Pulmonary artery endothelial cell (primary cell): ENCODE results near the gene NCCRP1. TPM values are rescaled to one million over a fixed set of nuclear protein-coding genes. Genes with fewer than 3 reads are reported as not detected.
"Not testable (repeated sequence)": the region's sequence is repeated elsewhere in the genome, so short reads cannot be mapped to it uniquely, and the experiment has no call there.

Experiments
- DNase-seq: peaks from one replicate; pipeline ENCODE4 v3.0.0-alpha.2; 2011; ENCODE audit warnings: low read depth, low spot score
- total RNA-seq: library from RNA; depleted of rRNA; stranded (reverse); fragments of >200 nt; gene quantifications from 2 replicates; pipeline ENCODE4 v1.2.3, GENCODE V29; 2014

Gene NCCRP1
- total RNA-seq, 1 donor from 2014 or later, result not detected

GRCh38 chr19:39207293-39207836 lies 10.6 kb downstream of the NCCRP1 start:
- DNase-seq, result no peak

GRCh38 chr19:39208175-39208795 lies 11.5 kb downstream of the NCCRP1 start:
- no peak for DNase-seq

- no peak for DNase-seq
These were observed 12.4 kb downstream of the NCCRP1 start for GRCh38 chr19:39209196-39209595.

GRCh38 chr19:39211731-39212374 lies 15.1 kb downstream of the NCCRP1 start:
- DNase-seq, result no peak

- no peak for DNase-seq
These were observed 15.6 kb downstream of the NCCRP1 start for GRCh38 chr19:39212375-39212742.

GRCh38 chr19:39215323-39215722 lies 18.6 kb downstream of the NCCRP1 start:
- DNase-seq, result not testable (repeated sequence)

GRCh38 chr19:39217094-39217493 lies 20.3 kb downstream of the NCCRP1 start:
- DNase-seq, result no peak

GRCh38 chr19:39218230-39219007 lies 21.7 kb downstream of the NCCRP1 start:
- DNase-seq, result no peak

- not testable (repeated sequence) for DNase-seq
These were observed 22.3 kb downstream of the NCCRP1 start for GRCh38 chr19:39219108-39219507.

- no peak for DNase-seq
These were observed 27.0 kb downstream of the NCCRP1 start for GRCh38 chr19:39223703-39224279.

GRCh38 chr19:39224910-39225309 lies 28.1 kb downstream of the NCCRP1 start:
- DNase-seq, result no peak

GRCh38 chr19:39230096-39230764 lies 33.5 kb downstream of the NCCRP1 start:
- DNase-seq, result no peak

GRCh38 chr19:39232708-39233107 lies 35.9 kb downstream of the NCCRP1 start:
- DNase-seq, result no peak

GRCh38 chr19:39236527-39236926 lies 39.8 kb downstream of the NCCRP1 start:
- no peak for DNase-seq

GRCh38 chr19:39237200-39238184 lies 40.7 kb downstream of the NCCRP1 start:
- no peak for DNase-seq

- no peak for DNase-seq
These were observed 41.4 kb downstream of the NCCRP1 start for GRCh38 chr19:39238209-39238608.

GRCh38 chr19:39238944-39239343 lies 42.2 kb downstream of the NCCRP1 start:
- no peak for DNase-seq

GRCh38 chr19:39240421-39240820 lies 43.7 kb downstream of the NCCRP1 start:
- no peak for DNase-seq

- not testable (repeated sequence) for DNase-seq
These were observed 47.0 kb downstream of the NCCRP1 start for GRCh38 chr19:39243741-39244140.
